Right lobe of liver (tissue), 4 donors: ENCODE results near the gene PLXNA2.

Experiments used
- CTCF ChIP-seq, 4 donors: fragments of 200-600 bp in 3 of 4; fragments of 450-650 bp in 1 of 4; IDR thresholded peaks; one replicate each; pipeline versions ENCODE4 v1.5.1 to v1.8.0; 2016 to 2022; ENCODE audit warnings: antibody characterized with exemption in 4 of 4, mild to moderate bottlenecking in 2 of 4
- POLR2A ChIP-seq: fragments of 450-650 bp; IDR thresholded peaks from one replicate; pipeline ENCODE4 v1.6.1; 2017; ENCODE audit warnings: antibody characterized with exemption, mild to moderate bottlenecking
- donor health status: DM: no; HTN: no; CAD: no.
- donor health status: DM: no; HTN: no; CAD: no.
- donor health status: DM: no; HTN: yes; CAD: no.

GRCh38 chr1:208055535-208055934 is 188.6 kb downstream of the PLXNA2 start:
- TF ChIP-seq CTCF (IDR thresholded peaks at IDR 0.05) (no peak), POLR2A (no peak)
